ENCODE measurements around the gene ASB2. TPM values are rescaled to one million over a fixed set of nuclear protein-coding genes. Genes with fewer than 3 reads are reported as not detected.

Gene ASB2
- total and polyA plus RNA-seq, 2 of the 8 experiments (the other 6 are each of a cell fraction or from before 2014, with no cell fraction given): 1.0 to 2.1 TPM

GRCh38 chr14:94022532-94023411 lies 46.4 kb upstream of the ASB2 start:
- Histone ChIP-seq H3K18ac (ENCODE audit: extremely low read depth, low read length) (peak overlapping the region; percentile 62), H3K79me2 (ENCODE audit: control insufficient read depth in 1 of 2, insufficient read depth in 2 of 2, low read length in 2 of 2) (no peaks in the 10 kb centered on the region), H3K4me2 (ENCODE audit: insufficient read depth in 1 of 2, low read depth in 2 of 2, low read length in 2 of 2) (peak overlapping the region in 1 of 2 experiments; percentile 13; a peak in 1 of 4 replicates), H2BK20ac (ENCODE audit: low read length) (no peak overlapping the region; the same call in 1 of the 2 replicates), H4K5ac (ENCODE audit: insufficient read length, low read depth, low read length) (no peak overlapping the region), H4K91ac (replicated peaks; ENCODE audit: insufficient read length, low read length) (peak overlapping the region; percentile 16), H2BK120ac (replicated peaks; ENCODE audit: low read depth, low read length) (no peak overlapping the region), H2BK12ac (ENCODE audit: low read depth, low read length) (0 out of 2 replicates have a peak overlapping the region, but pooled peaks have one; percentile 6), H3K4me1 (replicated peaks in 1 of 4; ENCODE audit: control insufficient read depth in 3 of 4, insufficient read depth in 4 of 4, low read length in 3 of 4) (peaks cover 0 to 24% (median 13%) of the 10 kb centered on the region in 4 experiments; a peak in 4 of 7 replicates), H3K27ac (ENCODE audit: low read depth, low read length) (no peak overlapping the region), H3K9me3 (ENCODE audit: insufficient read depth in 2 of 2, low read depth in 1 of 2, low read length in 1 of 2) (no peaks in the 10 kb centered on the region), H3K9ac (replicated peaks in 1 of 4; ENCODE audit: extremely low read depth in 1 of 4, low read depth in 3 of 4, low read length in 3 of 4) (no peak overlapping the region), H3K4me3 (ENCODE audit: extremely low read depth in 1 of 4, insufficient read depth in 2 of 4, low read depth in 3 of 4, low read length in 4 of 4) (no peak overlapping the region), H3K36me3 (ENCODE audit: control insufficient read depth in 2 of 4, insufficient read depth in 4 of 4, low read length in 3 of 4) (no peaks in the 10 kb centered on the region; a peak in 1 of 8 replicates), H4K20me1 (replicated peaks in 1 of 2; ENCODE audit: control insufficient read depth in 1 of 2, insufficient read depth in 2 of 2, low read length in 2 of 2) (no peaks in the 10 kb centered on the region), H2BK5ac (ENCODE audit: low read depth, low read length) (no peak overlapping the region), H3K14ac (ENCODE audit: insufficient read length) (no peak overlapping the region), H2AK5ac (ENCODE audit: low read depth, low read length) (no peak overlapping the region), H3K79me1 (ENCODE audit: low read depth, low read length) (0 out of 2 replicates have a peak, but pooled peaks cover 3% of the 10 kb centered on the region), H2AFZ (ENCODE audit: low read length) (peak overlapping the region; percentile 36), H3K4ac (replicated peaks; ENCODE audit: insufficient read length, low read depth, low read length) (no peak overlapping the region), H3K23ac (ENCODE audit: insufficient read length) (no peak overlapping the region), H2BK15ac (ENCODE audit: low read length) (peak overlapping the region; percentile 34; the same call in 1 of the 2 replicates), H3K56ac (replicated peaks; ENCODE audit: insufficient read length, low read depth, low read length) (no peak overlapping the region), H3K27me3 (replicated peaks in 1 of 4; ENCODE audit: control insufficient read depth in 3 of 4, extremely low read depth in 1 of 4, insufficient read depth in 3 of 4, low read length in 3 of 4) (peaks cover 0 to 3% (median 3%) of the 10 kb centered on the region in 4 experiments; a peak in 2 of 7 replicates), H4K8ac (ENCODE audit: extremely low read depth, insufficient read depth, low read length) (no peak overlapping the region), H3K23me2 (ENCODE audit: low read depth, low read length) (peaks cover 5% of the 10 kb centered on the region; the same call in 1 of the 2 replicates)
- DNase-seq (ENCODE audit: low read depth in 1 of 2, low spot score in 2 of 2): no peak
- FAIRE-seq: no peak
- WGBS, 2 experiments (ENCODE audit: extremely low coverage in 1 of 2, insufficient coverage in 1 of 2, insufficient read length in 1 of 2, insufficient replicate concordance in 2 of 2, low coverage in 1 of 2, low lambda C conversion rate in 2 of 2, missing lambda C conversion rate in 1 of 2): 81% methylated on average over 10 of the region's 10 CpGs; no CpG with 5 or more reads in 1 of the 2 experiments
- ChIA-PET POLR2A (ENCODE audit: partially characterized antibody) (no interaction called here), CTCF (ENCODE audit: partially characterized antibody) (interaction anchor here (0.6 to 9.7 kb wide), 8 partner anchors 13 to 117 kb away, joined by 3 to 65 read pairs (median 8); no protein-coding TSS in a partner anchor)
- no peak for TF ChIP-seq EGR1 (IDR thresholded peaks at IDR 0.05; ENCODE audit: borderline replicate concordance, low read depth, low read length)
- TF ChIP-seq KDM1A (IDR thresholded peaks at IDR 0.05; ENCODE audit: borderline replicate concordance, low read length): no peak
- TF ChIP-seq FOSL1 (IDR thresholded peaks at IDR 0.05; ENCODE audit: insufficient read depth, low read depth, low read length): no peak
- peak; percentile 81 for TF ChIP-seq CEBPB (IDR thresholded peaks at IDR 0.05; ENCODE audit: low read depth, low read length)
